GM12872 (cell line): Measurements from ENCODE around the gene SFRP5.

Source experiments
- TF ChIP-seq, protein P1 (sequence below): IDR thresholded peaks from 3 replicates; pipeline ENCODE4 v1.5.1; 2011; ENCODE audit warnings: low read depth, mild to moderate bottlenecking, low read length, moderate library complexity; ENCODE audit not compliant: insufficient read depth

Gene SFRP5

DNA sequence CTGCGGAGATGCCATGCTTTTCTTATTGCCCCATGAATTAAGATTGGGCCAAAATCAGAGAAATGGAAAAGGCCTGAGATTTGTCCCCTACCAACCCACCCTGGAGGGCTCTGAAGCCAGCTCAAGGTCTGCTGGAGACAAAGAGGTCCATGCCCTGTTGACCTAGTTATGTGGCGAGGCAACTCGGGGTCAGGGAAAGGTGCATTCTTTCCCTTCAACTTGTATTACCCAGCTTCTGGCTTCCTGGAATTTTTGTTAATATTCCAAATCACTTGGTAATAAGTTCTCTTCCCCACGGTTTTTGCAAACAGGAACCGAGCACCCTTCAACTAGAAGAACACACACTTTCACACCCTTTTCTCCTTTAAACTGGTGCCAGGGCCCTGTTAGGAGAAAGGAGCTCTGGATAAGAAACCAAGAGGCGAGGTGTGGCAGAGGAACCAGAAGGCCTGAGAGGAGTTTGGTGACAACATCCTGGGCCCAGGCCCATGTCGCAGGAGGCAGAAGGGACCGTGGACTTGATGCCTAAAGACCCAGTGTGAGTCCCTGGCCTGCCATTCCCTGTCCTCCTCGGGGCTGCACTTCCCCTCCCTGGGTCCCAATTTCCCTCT is 12.5 kb upstream of the SFRP5 start:
- TF ChIP-seq, protein P1, sequence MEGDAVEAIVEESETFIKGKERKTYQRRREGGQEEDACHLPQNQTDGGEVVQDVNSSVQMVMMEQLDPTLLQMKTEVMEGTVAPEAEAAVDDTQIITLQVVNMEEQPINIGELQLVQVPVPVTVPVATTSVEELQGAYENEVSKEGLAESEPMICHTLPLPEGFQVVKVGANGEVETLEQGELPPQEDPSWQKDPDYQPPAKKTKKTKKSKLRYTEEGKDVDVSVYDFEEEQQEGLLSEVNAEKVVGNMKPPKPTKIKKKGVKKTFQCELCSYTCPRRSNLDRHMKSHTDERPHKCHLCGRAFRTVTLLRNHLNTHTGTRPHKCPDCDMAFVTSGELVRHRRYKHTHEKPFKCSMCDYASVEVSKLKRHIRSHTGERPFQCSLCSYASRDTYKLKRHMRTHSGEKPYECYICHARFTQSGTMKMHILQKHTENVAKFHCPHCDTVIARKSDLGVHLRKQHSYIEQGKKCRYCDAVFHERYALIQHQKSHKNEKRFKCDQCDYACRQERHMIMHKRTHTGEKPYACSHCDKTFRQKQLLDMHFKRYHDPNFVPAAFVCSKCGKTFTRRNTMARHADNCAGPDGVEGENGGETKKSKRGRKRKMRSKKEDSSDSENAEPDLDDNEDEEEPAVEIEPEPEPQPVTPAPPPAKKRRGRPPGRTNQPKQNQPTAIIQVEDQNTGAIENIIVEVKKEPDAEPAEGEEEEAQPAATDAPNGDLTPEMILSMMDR: no peak

DNA sequence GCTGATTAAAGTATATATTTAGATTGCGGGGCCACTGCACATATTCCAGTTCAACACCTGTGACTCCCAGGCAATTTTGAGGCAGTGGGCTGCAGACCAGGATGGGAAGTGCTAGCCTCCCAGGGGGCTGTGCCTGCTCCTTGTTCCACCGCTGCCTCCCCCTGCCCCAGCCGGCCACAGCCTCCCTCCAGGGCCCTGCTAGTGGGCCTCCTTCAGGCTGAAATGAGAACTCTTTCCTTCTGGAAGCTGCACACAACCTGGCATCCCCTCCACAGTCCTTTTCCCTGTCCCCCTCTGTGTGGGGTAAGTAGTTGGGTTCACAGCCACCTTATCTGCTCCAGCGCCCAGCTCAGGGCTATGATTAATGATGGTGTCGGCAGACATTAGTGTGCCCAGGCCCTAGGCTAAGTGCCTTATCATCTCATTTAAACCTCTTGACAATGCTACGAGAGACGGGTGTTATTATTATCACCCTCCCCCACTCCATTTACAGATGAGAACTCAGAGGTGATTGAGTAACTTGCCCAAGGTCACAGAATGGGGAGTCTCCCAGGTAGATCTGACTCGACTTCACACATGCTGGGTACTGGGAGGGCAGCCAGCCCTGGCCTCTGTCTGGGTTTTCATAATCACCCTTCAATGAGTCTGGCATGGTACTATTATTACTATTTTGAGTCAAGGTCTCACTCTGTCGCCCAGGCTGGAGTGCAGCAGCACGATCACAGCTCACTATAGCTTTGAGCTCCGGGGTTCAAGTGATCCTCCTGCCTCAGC is 10.8 kb upstream of the SFRP5 start:
- TF ChIP-seq, protein P1: no peak

DNA sequence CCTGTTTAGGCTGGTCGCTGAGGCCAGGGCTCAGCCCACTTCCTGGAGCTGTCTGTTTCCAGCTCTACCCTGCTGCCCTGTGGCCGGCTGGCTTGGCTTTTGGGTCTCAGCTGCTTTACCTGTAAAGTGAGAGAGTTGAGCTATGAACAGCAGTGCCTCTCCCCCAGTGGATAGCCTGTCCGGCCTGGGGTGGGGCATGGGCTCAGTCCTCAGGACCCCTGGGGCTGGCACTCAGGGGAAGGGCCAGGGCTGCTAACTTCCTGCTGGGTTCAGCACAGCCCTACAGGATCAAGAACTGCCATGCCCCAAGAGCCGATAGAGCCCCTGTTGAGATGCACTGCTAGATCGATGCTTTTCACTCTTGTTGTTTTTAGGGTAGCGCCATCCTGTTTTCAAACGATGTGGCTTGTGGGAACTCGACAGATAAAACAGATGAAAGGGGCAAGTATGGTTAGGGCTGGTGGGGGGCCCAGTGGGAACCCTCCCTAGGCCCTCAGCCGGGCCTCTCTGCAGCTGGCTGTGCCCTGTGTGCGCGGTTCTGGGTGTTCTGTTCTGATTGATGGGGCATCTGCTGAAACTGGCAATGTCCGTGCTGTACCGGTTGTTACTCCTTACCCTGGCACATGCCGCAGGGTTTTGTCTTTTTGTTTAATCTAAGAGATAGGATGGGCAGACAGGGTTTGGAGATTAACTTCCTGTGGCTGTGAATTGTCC is 10.0 kb upstream of the SFRP5 start:
- TF ChIP-seq, protein P1: no peak

DNA sequence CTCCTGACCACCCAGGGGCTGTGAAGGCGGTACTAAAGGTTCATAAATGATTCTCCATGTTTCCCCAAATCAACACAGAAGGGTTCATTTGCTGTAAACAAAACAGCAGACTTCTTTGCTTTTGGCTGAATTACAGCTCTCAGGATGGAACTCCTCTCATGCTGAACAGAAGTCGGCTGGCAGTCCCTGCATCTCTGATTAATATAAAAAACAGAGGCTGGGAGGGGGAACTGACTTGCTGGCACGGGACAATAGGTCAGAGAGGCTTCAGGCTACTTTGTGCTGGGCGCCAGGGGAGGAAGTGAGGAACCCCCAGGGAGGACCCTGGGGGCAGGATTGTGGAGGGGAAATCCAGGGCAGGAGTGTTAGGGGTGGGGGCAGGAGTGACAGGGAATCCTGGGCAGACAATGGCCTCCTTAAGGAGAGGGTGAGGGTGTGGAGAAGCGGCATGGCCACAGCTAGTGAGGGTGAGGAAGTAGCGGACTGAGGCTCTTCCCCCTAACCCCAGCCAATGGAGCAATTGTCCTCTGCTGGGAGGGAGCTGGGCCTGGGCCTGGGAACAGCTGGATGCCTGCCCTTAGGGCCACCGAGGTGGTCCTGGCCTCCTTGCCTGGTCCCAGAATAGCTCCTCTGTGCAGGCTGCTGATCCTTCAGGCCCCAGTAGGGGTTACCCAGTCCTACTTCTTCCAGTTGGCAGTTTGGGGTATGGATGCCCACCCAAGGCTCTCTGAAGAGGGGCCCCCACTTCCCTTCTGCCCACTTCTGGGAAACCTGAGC is 9.2 kb upstream of the SFRP5 start:
- TF ChIP-seq, protein P1: no peak

DNA sequence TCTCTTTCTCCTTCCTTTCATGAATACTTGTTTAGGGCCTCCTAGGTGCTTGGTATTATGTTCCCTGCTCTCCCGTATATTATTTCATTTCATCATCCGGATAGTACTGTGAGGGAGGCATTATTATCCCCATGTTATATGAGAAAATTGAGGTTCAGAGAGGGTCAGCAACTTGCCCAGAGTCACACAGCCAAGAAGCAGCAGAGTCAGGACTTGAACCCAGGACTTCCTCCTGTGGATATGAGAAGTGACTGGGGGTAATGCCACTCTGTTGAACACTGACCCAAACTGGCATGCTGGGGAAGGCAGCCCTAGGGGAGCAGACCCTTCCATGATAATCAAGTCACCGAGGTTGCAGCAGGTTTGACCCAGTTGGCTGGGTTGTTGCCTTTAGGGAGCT is 8.2 kb upstream of the SFRP5 start:
- TF ChIP-seq, protein P1: no peak

DNA sequence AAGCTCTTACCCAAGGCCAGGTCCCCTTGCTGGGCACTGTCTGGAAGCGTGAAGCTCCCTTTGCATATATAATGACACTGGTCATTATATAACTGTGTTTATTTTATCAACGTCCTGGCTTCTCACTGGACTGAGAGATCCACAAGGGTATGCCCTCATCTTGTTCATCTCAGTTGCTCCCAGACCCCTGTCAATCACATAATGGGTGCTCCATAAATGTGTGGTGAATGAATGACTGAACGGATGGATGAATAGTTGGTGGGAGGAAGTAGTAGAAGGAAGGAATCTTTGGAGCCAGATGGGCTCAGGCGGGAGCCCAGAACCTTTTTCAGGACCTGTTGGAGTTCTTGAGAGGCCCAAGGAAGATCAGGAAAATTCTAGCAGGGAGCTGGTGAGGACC is 7.7 kb upstream of the SFRP5 start:
- TF ChIP-seq, protein P1: no peak
